Activated B cell treated with CpG ODN at 0.5 μM for 24 hours (primary cell): Measurements from ENCODE around the gene WNT10A. TPM values are rescaled to one million over a fixed set of nuclear protein-coding genes. Genes with fewer than 3 reads are reported as not detected.

ENCODE experiments used
- ATAC-seq: fragments of 200-7000 bp; cut with Tn5 transposase; one replicate; pipeline ENCODE4 v1.10.0; 2021; ENCODE audit warnings: low read depth, mild to moderate bottlenecking, moderate library complexity
- CTCF ChIA-PET: fragments of 350-600 bp; sonication (Branson Sonifier 250); formaldehyde crosslinking; loops from one replicate; lab custom pipeline; 2021; ENCODE audit warnings: antibody characterized with exemption; lab: Charles Lee
- POLR2A ChIA-PET: fragments of 350-600 bp; sonication (Branson Sonifier 250); formaldehyde crosslinking; loops from one replicate; lab custom pipeline; 2021; ENCODE audit warnings: antibody characterized with exemption; lab: Charles Lee
- DNase-seq: peaks from one replicate; pipeline ENCODE4 v3.0.0; 2022
- H3K27ac Mint-ChIP-seq: one replicate; pipeline ENCODE4 v1.8.0; 2020; ENCODE audit warnings: mixed read lengths
- H3K27me3 Mint-ChIP-seq: one replicate; pipeline ENCODE4 v1.8.0; 2021; ENCODE audit warnings: mixed read lengths
- H3K36me3 Mint-ChIP-seq: one replicate; pipeline ENCODE4 v1.8.0; 2021; ENCODE audit warnings: low read depth, mixed read lengths
- H3K4me1 Mint-ChIP-seq: one replicate; pipeline ENCODE4 v1.8.0; 2021; ENCODE audit warnings: mixed read lengths
- H3K4me3 Mint-ChIP-seq: one replicate; pipeline ENCODE4 v1.8.0; 2020; ENCODE audit warnings: mild to moderate bottlenecking, mixed read lengths
- H3K9me3 Mint-ChIP-seq: one replicate; pipeline ENCODE4 v1.8.0; 2020; ENCODE audit warnings: mixed read lengths
- CTCF ChIP-seq: fragments of 200-600 bp; IDR thresholded peaks from one replicate; pipeline ENCODE4 v1.8.0; 2022; ENCODE audit warnings: antibody characterized with exemption, mild to moderate bottlenecking
- intact Hi-C: fragments of 100-400 bp; cut with micrococcal nuclease; formaldehyde crosslinking; loops from one replicate; pipeline ENCODE4 v1.15.1; 2024
- total RNA-seq: library from RNA; stranded (reverse); gene quantifications from 2 replicates; pipeline ENCODE4 v1.2.3, GENCODE V29; 2022

Gene WNT10A
- total RNA-seq, 1 donor from 2014 or later, result 31.8 TPM

DNA sequence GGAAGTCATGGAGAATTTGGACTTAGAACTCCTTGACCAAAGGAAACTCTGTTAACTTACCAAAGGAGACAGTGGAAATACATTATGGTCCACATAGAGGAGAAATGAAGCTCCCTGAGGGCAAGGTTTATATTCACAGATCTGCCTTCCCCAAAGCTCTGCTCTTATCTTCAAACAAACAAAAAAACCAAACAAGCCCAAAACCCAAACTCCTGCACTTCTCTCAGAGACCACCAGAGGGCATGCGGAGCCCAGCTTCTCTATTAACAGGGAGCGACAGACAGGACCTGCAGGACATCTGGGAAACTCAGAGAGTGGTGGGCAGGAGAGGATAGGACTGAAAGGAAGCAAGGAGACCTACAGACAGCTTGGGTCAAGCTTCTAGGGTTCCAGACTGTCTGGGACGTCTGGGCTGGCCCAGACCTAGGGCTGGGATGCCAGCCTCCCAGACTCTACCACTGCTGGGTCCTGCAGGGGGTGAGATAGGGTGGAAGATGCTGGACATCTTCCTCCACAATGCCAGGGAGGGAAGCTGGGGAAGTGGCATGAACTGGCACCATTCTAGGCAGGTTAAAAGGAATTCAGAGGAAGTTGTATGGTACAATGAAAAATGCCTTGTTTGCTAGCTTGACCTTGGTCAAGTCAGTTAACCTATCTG is 4.0 kb upstream of the WNT10A start:
- intact Hi-C loops, result loop anchor here (1.0 kb wide), 4 partner anchors 22 to 105 kb away; partner anchors contain the start of gene CDK5R2
- POLR2A ChIA-PET, result interaction anchor here (1.1 to 20.0 kb wide), 2 partner anchors 16 to 17 kb away, joined by 4 to 969 read pairs; no protein-coding TSS in a partner anchor
- peaks cover 55% of the 10 kb centered on the region for H3K4me1 Mint-ChIP-seq
- H3K4me3 Mint-ChIP-seq, result no peak overlapping the region
- H3K27me3 Mint-ChIP-seq, result peaks cover 19% of the 10 kb centered on the region
- TF ChIP-seq CTCF, result peak; percentile 65
- no peak for ATAC-seq
- no peaks in the 10 kb centered on the region for H3K36me3 Mint-ChIP-seq
- H3K27ac Mint-ChIP-seq, result no peak overlapping the region
- CTCF ChIA-PET, result interaction anchor here (0.6 to 21.7 kb wide), 22 partner anchors 8 to 183 kb away, joined by 3 to 1062 read pairs (median 5); partner anchors contain the start of genes CDK5R2 and WNT6
- DNase-seq, result peak; percentile 58
- no peaks in the 10 kb centered on the region for H3K9me3 Mint-ChIP-seq

DNA sequence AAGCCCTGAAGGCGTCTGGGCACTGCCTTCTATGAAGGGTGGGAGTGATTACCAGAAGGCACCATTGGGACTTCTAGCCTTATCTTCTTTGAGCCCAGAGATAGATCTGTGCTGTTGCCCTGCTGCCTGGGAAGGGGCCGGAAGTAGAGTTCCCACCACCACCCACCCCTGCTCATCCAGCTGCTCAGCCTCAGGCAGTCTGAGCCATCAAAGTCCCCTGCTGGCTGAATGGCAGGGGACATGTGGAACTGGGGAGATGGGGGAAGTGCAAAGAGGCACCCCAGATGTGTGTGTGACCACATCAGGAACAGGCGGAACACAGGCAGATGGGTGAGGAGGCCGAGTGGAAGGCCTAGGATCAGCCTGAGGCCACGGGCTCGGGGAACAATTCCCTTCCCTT is 3.3 kb upstream of the WNT10A start:
- ATAC-seq, result no peak
- intact Hi-C loops, result no loop called here
- no peak overlapping the region for H3K27ac Mint-ChIP-seq
- peaks cover 55% of the 10 kb centered on the region for H3K4me1 Mint-ChIP-seq
- H3K27me3 Mint-ChIP-seq, result peaks cover 12% of the 10 kb centered on the region
- TF ChIP-seq CTCF, result no peak
- no peaks in the 10 kb centered on the region for H3K9me3 Mint-ChIP-seq
- no peak for DNase-seq
- H3K4me3 Mint-ChIP-seq, result no peak overlapping the region
- ChIA-PET CTCF (interaction anchor here (1.2 to 21.7 kb wide), 11 partner anchors 11 to 119 kb away, joined by 4 to 1062 read pairs (median 9); no protein-coding TSS in a partner anchor), POLR2A (interaction anchor here (20.0 kb wide), 1 partner anchor 16 kb away, joined by 969 read pairs; no protein-coding TSS in a partner anchor)
- no peaks in the 10 kb centered on the region for H3K36me3 Mint-ChIP-seq

- CTCF ChIA-PET, result interaction anchor here (2.6 to 21.7 kb wide), 2 partner anchors 21 to 104 kb away, joined by 10 to 1062 read pairs; no protein-coding TSS in a partner anchor
- DNase-seq (no peak), ATAC-seq (no peak)
- Mint-ChIP-seq H3K27ac (no peak overlapping the region), H3K4me3 (no peak overlapping the region), H3K27me3 (peaks cover 10% of the 10 kb centered on the region), H3K9me3 (no peaks in the 10 kb centered on the region), H3K36me3 (peaks cover 4% of the 10 kb centered on the region), H3K4me1 (peaks cover 55% of the 10 kb centered on the region)
- POLR2A ChIA-PET, result interaction anchor here (20.0 kb wide), 1 partner anchor 15 kb away, joined by 969 read pairs; no protein-coding TSS in a partner anchor
- intact Hi-C loops, result no loop called here
- no peak for TF ChIP-seq CTCF
Measured at GRCh38 chr2:218877891-218878290, 2.8 kb upstream of the WNT10A start.

- TF ChIP-seq CTCF, result no peak
- H3K36me3 Mint-ChIP-seq, result peaks cover 4% of the 10 kb centered on the region
- H3K9me3 Mint-ChIP-seq, result no peaks in the 10 kb centered on the region
- intact Hi-C loops, result no loop called here
- H3K27ac Mint-ChIP-seq, result no peak overlapping the region
- ATAC-seq (no peak), DNase-seq (no peak)
- no peak overlapping the region for H3K4me3 Mint-ChIP-seq
- peaks cover 6% of the 10 kb centered on the region for H3K27me3 Mint-ChIP-seq
- POLR2A ChIA-PET, result interaction anchor here (1.3 to 20.0 kb wide), 2 partner anchors 15 to 371 kb away, joined by 4 to 969 read pairs; no protein-coding TSS in a partner anchor
- CTCF ChIA-PET, result interaction anchor here (1.3 to 21.7 kb wide), 3 partner anchors 9 to 102 kb away, joined by 5 to 1062 read pairs (median 5); no protein-coding TSS in a partner anchor
- peaks cover 55% of the 10 kb centered on the region for H3K4me1 Mint-ChIP-seq
Measured at GRCh38 chr2:218878486-218878885, 2.2 kb upstream of the WNT10A start.
